PC-3 (cell line): ENCODE data around the gene METTL27.

Experiments used
- CTCF ChIP-seq: fragments of 300-600 bp; sonication (generic); conservative IDR thresholded peaks from 2 replicates; pipeline ENCODE4 v1.5.1; 2017; ENCODE audit warnings: antibody characterized with exemption, low read depth, mild to moderate bottlenecking, low read length
- EZH2 ChIP-seq: fragments of 300-600 bp; sonication (generic); IDR thresholded peaks from one replicate; pipeline ENCODE4 v1.6.1; 2017; ENCODE audit warnings: antibody characterized with exemption, mild to moderate bottlenecking, low read length; ENCODE audit not compliant: unreplicated experiment
- EZH2phosphoT487 ChIP-seq: fragments of 300-600 bp; sonication (generic); IDR thresholded peaks from 2 replicates; pipeline ENCODE4 v1.6.1; 2018; ENCODE audit warnings: mild to moderate bottlenecking, antibody characterized with exemption, low read length, borderline replicate concordance

- TF ChIP-seq CTCF (no peak), EZH2 (no peak), EZH2phosphoT487 (no peak)
These were observed 34.7 kb upstream of the METTL27 start for GRCh38 chr7:73876973-73877372.
